Spleen (tissue), 11 donors: ENCODE measurements around the gene MUC4. TPM values are rescaled to one million over a fixed set of nuclear protein-coding genes. Genes with fewer than 3 reads are reported as not detected.
"Not testable (repeated sequence)": the region's sequence is repeated elsewhere in the genome, so short reads cannot be mapped to it uniquely, and the experiment has no call there.

Experiments used
- DNase-seq: peaks from one replicate; pipeline ENCODE4 v3.0.0-alpha.2; 2020
- H3K27ac ChIP-seq, 8 donors: fragments of 200-600 bp; sonication (generic) in 7 of 8; 1 replicate in 4 of 8; 2 replicates in 4 of 8; pipeline versions ENCODE4 v1.5.0 to v1.8.0; 2016 to 2021; ENCODE audit warnings: inconsistent platforms in 4 of 8, mild to moderate bottlenecking in 4 of 8, moderate library complexity in 1 of 8
- H3K27me3 ChIP-seq, 7 donors: fragments of 200-600 bp; sonication (generic) in 6 of 7; replicated peaks in 1 of 7; 1 replicate in 4 of 7; 2 replicates in 3 of 7; pipeline versions ENCODE4 v1.5.0 to v1.8.0; 2016 to 2021; ENCODE audit warnings: inconsistent platforms in 3 of 7, mild to moderate bottlenecking in 1 of 7
- H3K36me3 ChIP-seq, 6 donors: fragments of 200-600 bp; sonication (generic) in 5 of 6; 1 replicate in 4 of 6; 2 replicates in 2 of 6; pipeline versions ENCODE4 v1.5.0 to v1.8.0; 2016 to 2021; ENCODE audit warnings: inconsistent platforms in 2 of 6
- H3K4me1 ChIP-seq, 6 donors: fragments of 200-600 bp; sonication (generic) in 5 of 6; 1 replicate in 3 of 6; 2 replicates in 3 of 6; pipeline versions ENCODE4 v1.5.0 to v1.8.0; 2016 to 2021; ENCODE audit warnings: inconsistent platforms in 3 of 6
- H3K4me3 ChIP-seq, 8 donors: fragments of 200-600 bp; sonication (generic) in 7 of 8; 1 replicate in 4 of 8; 2 replicates in 4 of 8; pipeline versions ENCODE4 v1.5.0 to v1.8.0; 2016 to 2021; ENCODE audit warnings: inconsistent platforms in 4 of 8, mild to moderate bottlenecking in 4 of 8, moderate library complexity in 2 of 8
- H3K9me3 ChIP-seq, 8 donors: fragments of 200-600 bp; sonication (generic) in 7 of 8; 1 replicate in 4 of 8; 2 replicates in 4 of 8; pipeline versions ENCODE4 v1.5.0 to v1.8.0; 2016 to 2021; ENCODE audit warnings: inconsistent platforms in 4 of 8
- POLR2A ChIP-seq, 3 donors: fragments of 450-650 bp; IDR thresholded peaks; one replicate each; pipeline ENCODE4 v1.5.1; 2017; ENCODE audit warnings: antibody characterized with exemption in 3 of 3, mild to moderate bottlenecking in 1 of 3
- POLR2AphosphoS5 ChIP-seq, 3 donors: sonication (generic); formaldehyde crosslinking; IDR thresholded peaks; one replicate each; pipeline ENCODE4 v1.5.1; 2017; ENCODE audit warnings: antibody characterized with exemption in 3 of 3
- WGBS, 5 donors: extraction: QIAGEN DNeasy Blood & Tissue Kit in 3 of 5; methylation state at CpG; one replicate each; pipeline versions ENCODE4 v1.1.5 to v1.1.7; 2013 to 2018; 5-methylcytosine and 5-hydroxymethylcytosine counted together
- intact Hi-C: fragments of 100-400 bp; cut with DNase I; formaldehyde crosslinking; loops from one replicate; pipeline ENCODE4 v1.15.0; 2023; ENCODE audit warnings: low total_unique reads
- polyA plus RNA-seq, 3 donors: library from polyadenylated mRNA; stranded (reverse); fragments of 200-250 nt; gene quantifications; one replicate each; pipeline ENCODE4 v1.2.1, GENCODE V29; 2013
- total RNA-seq, 7 donors: library from RNA; depleted of rRNA in 3 of 7; stranded (reverse); fragments of >200 nt in 3 of 7; fragmentation: NEBNext Ultra II Directional in 4 of 7; extraction: Animal tissue kit (Norgen Biotek cat#: 25700) in 4 of 7; gene quantifications; one replicate each; pipeline versions ENCODE4 v1.1.0 to v1.2.1, GENCODE V29; 2016 to 2021
- TF ChIP-seq, protein P1 (sequence below), 11 experiments: fragments of 200-600 bp in 7 of 11; fragments of 450-650 bp in 4 of 11; sonication (generic) in 4 of 11; IDR thresholded peaks in 8 of 11; conservative IDR thresholded peaks in 3 of 11; 1 replicate in 7 of 11; 2 replicates in 4 of 11; pipeline versions ENCODE4 v1.4.0 to v1.8.0; 2016 to 2021; ENCODE audit warnings: antibody characterized with exemption in 11 of 11, inconsistent platforms in 4 of 11, mild to moderate bottlenecking in 1 of 11
- donor health status: healthy with polysubstance abuse.
- donor health status: DM: no; HTN: no; CAD: no; lungs with moderate emphysema.
- donor health status: DM: no; HTN: no; CAD: no.
- donor health status: Bipolar disorder and iron deficiency.
- donor health status: healthy.
- donor health status: DM: no; HTN: no; CAD: no.
- donor health status: DM: yes; HTN: yes; CAD: no.

The MUC4 gene
- total and polyA plus RNA-seq, 10 donors, result 0.02 to 0.03 TPM; not detected in 8

DNA sequence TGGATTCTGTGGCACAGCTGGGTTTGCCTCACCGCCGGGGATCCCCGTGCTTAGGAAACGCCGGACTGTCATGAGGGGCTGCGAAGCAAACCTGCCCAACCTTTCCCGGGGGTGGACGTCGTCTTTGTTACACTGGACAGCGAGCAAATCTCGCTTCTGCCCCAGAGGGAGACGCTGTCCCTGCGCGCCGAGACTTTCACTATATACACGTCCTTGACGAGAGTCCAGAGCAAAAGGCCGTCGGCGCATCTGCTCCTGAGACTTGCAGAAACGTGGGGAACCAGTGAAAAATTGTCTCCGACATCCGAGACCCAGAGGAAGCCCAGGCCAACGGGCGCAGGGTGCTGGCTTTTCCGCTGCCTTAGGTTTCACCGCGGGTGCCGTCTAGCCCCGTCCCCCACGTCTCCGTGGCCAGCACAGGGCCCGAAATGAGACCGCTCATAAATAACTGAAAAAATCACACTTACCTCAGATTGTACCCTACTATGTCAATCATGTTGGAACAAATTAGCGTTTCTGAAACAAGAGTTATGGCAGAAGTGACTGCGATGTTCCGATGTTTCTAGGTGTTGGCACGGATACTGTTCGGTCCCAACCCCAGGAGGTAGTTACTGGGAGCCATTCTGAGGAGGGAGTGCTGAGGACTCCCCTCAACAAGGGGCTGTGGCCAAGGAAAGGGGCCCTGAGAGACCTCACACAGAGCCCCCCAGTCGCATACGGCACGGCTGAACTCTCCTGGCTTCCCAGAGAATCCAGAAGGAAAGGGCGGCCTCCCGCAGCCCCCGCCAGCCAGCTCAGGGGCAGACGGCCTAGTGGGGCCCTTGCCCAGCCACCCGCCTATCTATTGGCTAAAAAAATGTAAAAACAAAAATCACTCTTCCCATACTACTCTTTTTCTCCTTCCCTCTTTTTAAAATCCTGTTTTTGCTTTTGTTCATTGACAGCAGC is 14.4 kb upstream of the MUC4 start:
- H3K27ac ChIP-seq, result no peak overlapping the region
- H3K36me3 ChIP-seq, result no peaks in the 10 kb centered on the region
- intact Hi-C loops, result no loop called here
- TF ChIP-seq POLR2A (IDR thresholded peaks at IDR 0.05) (no peak), POLR2AphosphoS5 (IDR thresholded peaks at IDR 0.05) (no peak)
- TF ChIP-seq, protein P1, sequence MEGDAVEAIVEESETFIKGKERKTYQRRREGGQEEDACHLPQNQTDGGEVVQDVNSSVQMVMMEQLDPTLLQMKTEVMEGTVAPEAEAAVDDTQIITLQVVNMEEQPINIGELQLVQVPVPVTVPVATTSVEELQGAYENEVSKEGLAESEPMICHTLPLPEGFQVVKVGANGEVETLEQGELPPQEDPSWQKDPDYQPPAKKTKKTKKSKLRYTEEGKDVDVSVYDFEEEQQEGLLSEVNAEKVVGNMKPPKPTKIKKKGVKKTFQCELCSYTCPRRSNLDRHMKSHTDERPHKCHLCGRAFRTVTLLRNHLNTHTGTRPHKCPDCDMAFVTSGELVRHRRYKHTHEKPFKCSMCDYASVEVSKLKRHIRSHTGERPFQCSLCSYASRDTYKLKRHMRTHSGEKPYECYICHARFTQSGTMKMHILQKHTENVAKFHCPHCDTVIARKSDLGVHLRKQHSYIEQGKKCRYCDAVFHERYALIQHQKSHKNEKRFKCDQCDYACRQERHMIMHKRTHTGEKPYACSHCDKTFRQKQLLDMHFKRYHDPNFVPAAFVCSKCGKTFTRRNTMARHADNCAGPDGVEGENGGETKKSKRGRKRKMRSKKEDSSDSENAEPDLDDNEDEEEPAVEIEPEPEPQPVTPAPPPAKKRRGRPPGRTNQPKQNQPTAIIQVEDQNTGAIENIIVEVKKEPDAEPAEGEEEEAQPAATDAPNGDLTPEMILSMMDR (IDR thresholded peaks at IDR 0.05 in 8 of 11, conservative IDR thresholded peaks at IDR 0.05 in 3 of 11), result no peak
- no peak overlapping the region for H3K4me3 ChIP-seq
- H3K4me1 ChIP-seq, result no peaks in the 10 kb centered on the region
- no peaks in the 10 kb centered on the region for H3K9me3 ChIP-seq
- WGBS, 5 donors, result 91 to 95% (median 93%) methylated on average over 38 to 47 of the region's 47 CpGs
- H3K27me3 ChIP-seq, result peaks cover 0 to 62% (median 0%) of the 10 kb centered on the region in 7 donors
- no peak for DNase-seq

DNA sequence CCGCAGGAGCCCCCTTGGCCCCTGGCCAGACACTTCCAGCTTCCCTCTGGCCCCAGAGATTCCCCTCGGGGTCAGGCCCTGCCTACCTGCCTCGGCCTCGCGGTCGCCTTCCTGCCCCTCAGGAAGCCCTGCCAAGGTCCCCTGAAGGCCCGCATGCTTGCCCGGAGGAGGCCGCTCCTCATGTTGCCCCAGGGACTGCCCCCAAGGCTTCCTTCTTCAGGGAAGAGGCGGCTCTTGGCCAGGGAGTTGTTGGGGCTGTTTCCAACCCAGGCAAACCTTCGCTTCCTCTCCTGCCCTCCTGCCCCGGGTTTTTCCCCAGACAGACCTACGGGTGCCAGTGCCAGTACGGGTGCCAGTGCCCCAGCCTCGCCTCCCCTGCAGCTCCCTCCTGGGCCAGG is 13.5 kb upstream of the MUC4 start:
- no peak for TF ChIP-seq POLR2AphosphoS5 (IDR thresholded peaks at IDR 0.05)
- TF ChIP-seq POLR2A (IDR thresholded peaks at IDR 0.05), result no peak
- TF ChIP-seq, protein P1 (IDR thresholded peaks at IDR 0.05 in 8 of 11, conservative IDR thresholded peaks at IDR 0.05 in 3 of 11), result no peak
- WGBS, 5 donors, result 50 to 75% (median 66%) methylated on average over 14 to 15 of the region's 15 CpGs

DNA sequence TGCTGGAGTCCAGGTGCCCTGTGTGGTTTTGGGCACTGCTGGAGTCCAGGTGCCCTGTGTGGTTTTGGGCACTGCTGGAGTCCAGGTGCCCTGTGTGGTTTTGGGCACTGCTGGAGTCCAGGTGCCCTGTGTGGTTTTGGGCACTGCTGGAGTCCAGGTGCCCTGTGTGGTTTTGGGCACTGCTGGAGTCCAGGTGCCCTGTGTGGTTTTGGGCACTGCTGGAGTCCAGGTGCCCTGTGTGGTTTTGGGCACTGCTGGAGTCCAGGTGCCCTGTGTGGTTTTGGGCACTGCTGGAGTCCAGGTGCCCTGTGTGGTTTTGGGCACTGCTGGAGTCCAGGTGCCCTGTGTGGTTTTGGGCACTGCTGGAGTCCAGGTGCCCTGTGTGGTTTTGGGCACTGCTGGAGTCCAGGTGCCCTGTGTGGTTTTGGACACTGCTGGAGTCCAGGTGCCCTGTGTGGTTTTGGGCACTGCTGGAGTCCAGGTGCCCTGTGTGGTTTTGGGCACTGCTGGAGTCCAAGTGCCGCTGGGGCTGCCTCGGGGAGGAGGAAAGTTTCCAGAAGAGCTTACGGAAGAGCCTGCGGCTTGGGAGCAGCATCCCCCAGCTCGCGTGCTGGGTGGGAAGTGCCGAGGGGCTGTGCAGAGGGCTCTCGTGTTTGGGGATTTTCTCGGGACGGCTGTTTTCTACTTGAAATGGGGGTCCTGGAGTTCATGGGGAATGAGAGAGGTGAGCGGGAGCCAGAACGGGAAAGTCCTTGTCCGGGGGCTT is 12.9 kb upstream of the MUC4 start:
- DNase-seq, H3K36me3 ChIP-seq, H3K4me3 ChIP-seq, H3K4me1 ChIP-seq, H3K27ac ChIP-seq, intact Hi-C loops, H3K9me3 ChIP-seq: not testable (repeated sequence)
- peaks cover 0 to 60% (median 0%) of the 10 kb centered on the region in 7 donors for H3K27me3 ChIP-seq
- 60 to 74% (median 68%) methylated on average over 11 to 13 of the region's 13 CpGs for WGBS, 5 donors

More for the DNA sequence above, 13.5 kb upstream of the MUC4 start:
- intact Hi-C loops, result no loop called here
- H3K9me3 ChIP-seq, result no peaks in the 10 kb centered on the region
- H3K27me3 ChIP-seq, result peaks cover 0 to 65% (median 0%) of the 10 kb centered on the region in 7 donors
- no peak overlapping the region for H3K27ac ChIP-seq
- DNase-seq, result no peak
- no peak overlapping the region for H3K4me3 ChIP-seq
- no peaks in the 10 kb centered on the region for H3K36me3 ChIP-seq
- H3K4me1 ChIP-seq, result no peaks in the 10 kb centered on the region

DNA sequence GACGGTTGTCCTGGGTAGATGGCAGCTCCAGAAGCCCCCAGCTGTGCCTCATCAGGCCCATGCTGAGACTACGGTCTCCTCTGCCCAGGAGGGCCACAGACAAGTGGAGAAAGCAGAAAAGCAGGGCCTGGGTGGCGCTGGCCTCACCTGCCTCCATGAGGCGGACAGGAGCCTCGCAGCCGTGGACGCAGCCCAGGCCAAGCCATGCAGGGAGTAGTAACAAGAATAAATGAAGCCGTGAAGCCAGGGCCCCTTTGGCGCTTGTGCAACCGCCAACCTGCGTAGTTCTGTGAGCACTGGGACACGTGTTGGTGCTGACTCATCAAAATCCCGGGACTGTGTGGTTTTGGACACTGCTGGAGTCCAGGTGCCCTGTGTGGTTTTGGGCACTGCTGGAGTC is 12.3 kb upstream of the MUC4 start:
- H3K4me1 ChIP-seq, result no peaks in the 10 kb centered on the region
- peaks cover 0 to 57% (median 0%) of the 10 kb centered on the region in 7 donors for H3K27me3 ChIP-seq
- no peak for DNase-seq
- no peaks in the 10 kb centered on the region for H3K9me3 ChIP-seq
- H3K4me3 ChIP-seq, result no peak overlapping the region
- intact Hi-C loops, result no loop called here
- H3K36me3 ChIP-seq, result no peaks in the 10 kb centered on the region
- TF ChIP-seq, protein P1 (IDR thresholded peaks at IDR 0.05 in 8 of 11, conservative IDR thresholded peaks at IDR 0.05 in 3 of 11), result no peak
- TF ChIP-seq POLR2A (IDR thresholded peaks at IDR 0.05), result no peak
- no peak for TF ChIP-seq POLR2AphosphoS5 (IDR thresholded peaks at IDR 0.05)
- no peak overlapping the region for H3K27ac ChIP-seq
- WGBS, 5 donors, result 59 to 79% (median 63%) methylated on average over 9 to 13 of the region's 13 CpGs
